IPS-18a (cell line): Measurements from ENCODE around the gene MAML3.
A peak's percentile ranks its signal among the peaks of the same experiment; 100 is the strongest.

Source experiments
- H3K27ac ChIP-seq: one replicate; pipeline ENCODE4 v1.5.1; 2013; ENCODE audit warnings: low read length
- H3K27me3 ChIP-seq: one replicate; pipeline ENCODE4 v1.6.1; 2013; ENCODE audit warnings: mild to moderate bottlenecking, low read length; ENCODE audit not compliant: control insufficient read depth, insufficient read depth
- H3K36me3 ChIP-seq: one replicate; pipeline ENCODE4 v1.6.1; 2013; ENCODE audit warnings: low read depth, low read length; ENCODE audit not compliant: control insufficient read depth
- H3K4me1 ChIP-seq: one replicate; pipeline ENCODE4 v1.6.1; 2013; ENCODE audit warnings: low read depth, low read length; ENCODE audit not compliant: control insufficient read depth
- H3K4me3 ChIP-seq: one replicate; pipeline ENCODE4 v1.5.1; 2013; ENCODE audit warnings: low read length
- H3K9ac ChIP-seq: one replicate; pipeline ENCODE4 v1.6.1; 2013; ENCODE audit warnings: mild to moderate bottlenecking, low read length, moderate library complexity
- H3K9me3 ChIP-seq: one replicate; pipeline ENCODE4 v1.6.1; 2013; ENCODE audit warnings: low read depth, low read length; ENCODE audit not compliant: control insufficient read depth

Gene MAML3

DNA sequence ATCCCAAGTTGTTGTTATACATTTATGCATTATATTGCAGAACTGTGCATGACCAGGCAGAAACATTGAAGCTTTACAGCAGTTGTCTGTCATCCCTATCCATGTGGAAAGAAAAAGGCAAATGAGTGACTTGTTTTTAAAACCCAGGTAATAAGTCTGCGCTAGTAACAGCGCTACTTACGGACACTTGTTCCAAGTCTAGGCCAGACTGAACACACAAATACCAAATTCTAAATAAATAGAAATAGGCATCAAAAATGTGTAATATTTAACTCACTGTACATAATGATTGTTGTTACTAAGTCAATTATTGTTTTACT, 548 bp upstream of the MAML3 start:
- H3K27me3 ChIP-seq = peaks cover 14% of the 10 kb centered on the region
- peaks cover 8% of the 10 kb centered on the region for H3K4me1 ChIP-seq
- no peak overlapping the region for H3K27ac ChIP-seq
- H3K36me3 ChIP-seq = no peaks in the 10 kb centered on the region
- peak overlapping the region; percentile 94 for H3K4me3 ChIP-seq
- H3K9ac ChIP-seq = peak overlapping the region; percentile 68
- H3K9me3 ChIP-seq = no peaks in the 10 kb centered on the region

GRCh38 chr4:140153419-140153717, 616 bp downstream of the MAML3 start:
- no peaks in the 10 kb centered on the region for H3K9me3 ChIP-seq
- H3K27me3 ChIP-seq = peaks cover 14% of the 10 kb centered on the region
- H3K27ac ChIP-seq = no peak overlapping the region
- no peaks in the 10 kb centered on the region for H3K36me3 ChIP-seq
- peak overlapping the region; percentile 86 for H3K9ac ChIP-seq
- H3K4me3 ChIP-seq = peak overlapping the region; percentile 94
- H3K4me1 ChIP-seq = peaks cover 14% of the 10 kb centered on the region

DNA sequence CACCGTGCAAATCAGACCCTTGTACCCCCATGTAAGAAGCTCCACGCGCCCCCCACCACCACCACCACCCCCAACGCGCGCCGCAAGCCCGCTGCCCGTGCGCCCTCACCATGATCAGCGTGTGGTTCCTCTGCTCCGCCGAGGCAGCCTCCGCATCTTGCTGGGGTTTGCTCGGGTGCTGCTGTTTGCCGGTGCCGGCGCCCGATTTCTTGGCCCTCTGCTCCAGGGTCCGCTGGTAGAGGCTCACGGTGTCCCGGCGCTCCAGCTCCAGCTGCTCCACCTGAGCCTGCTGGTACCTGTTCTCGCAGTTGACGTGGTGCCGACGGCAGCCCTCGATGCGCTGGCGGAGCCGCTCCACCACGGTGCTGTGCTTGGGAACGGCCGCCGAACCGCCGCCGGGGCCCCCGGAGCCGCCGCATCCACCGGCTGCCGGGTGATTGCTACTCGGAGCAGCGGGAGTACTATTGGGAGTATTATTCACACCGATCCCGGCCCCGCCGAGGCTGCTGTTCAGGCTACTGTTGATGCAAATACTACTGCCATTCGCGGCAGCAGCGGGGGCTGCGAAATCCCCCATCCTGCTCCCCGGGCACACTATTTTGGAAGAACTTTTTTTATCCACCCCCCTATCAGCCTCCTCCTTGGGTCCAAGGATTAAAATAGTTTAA, 1.1 kb downstream of the MAML3 start:
- Histone ChIP-seq H3K27ac (no peak overlapping the region), H3K36me3 (no peaks in the 10 kb centered on the region), H3K4me1 (peaks cover 15% of the 10 kb centered on the region), H3K27me3 (peaks cover 14% of the 10 kb centered on the region), H3K4me3 (peak overlapping the region; percentile 94), H3K9me3 (no peaks in the 10 kb centered on the region), H3K9ac (peak overlapping the region; percentile 86)

GRCh38 chr4:140152013-140152703, 1.8 kb downstream of the MAML3 start:
- H3K27me3 ChIP-seq = peaks cover 14% of the 10 kb centered on the region
- peak overlapping the region; percentile 59 for H3K27ac ChIP-seq
- peak overlapping the region; percentile 86 for H3K9ac ChIP-seq
- H3K9me3 ChIP-seq = no peaks in the 10 kb centered on the region
- H3K4me3 ChIP-seq = peak overlapping the region; percentile 94
- peaks cover 22% of the 10 kb centered on the region for H3K4me1 ChIP-seq
- no peaks in the 10 kb centered on the region for H3K36me3 ChIP-seq

- H3K9me3 ChIP-seq = no peaks in the 10 kb centered on the region
- H3K27ac ChIP-seq = peak overlapping the region; percentile 59
- H3K4me1 ChIP-seq = peaks cover 24% of the 10 kb centered on the region
- H3K27me3 ChIP-seq = peaks cover 14% of the 10 kb centered on the region
- H3K9ac ChIP-seq = peak overlapping the region; percentile 86
- H3K4me3 ChIP-seq = peak overlapping the region; percentile 94
- no peaks in the 10 kb centered on the region for H3K36me3 ChIP-seq
Observed at GRCh38 chr4:140151699-140152012, 2.3 kb downstream of the MAML3 start.

DNA sequence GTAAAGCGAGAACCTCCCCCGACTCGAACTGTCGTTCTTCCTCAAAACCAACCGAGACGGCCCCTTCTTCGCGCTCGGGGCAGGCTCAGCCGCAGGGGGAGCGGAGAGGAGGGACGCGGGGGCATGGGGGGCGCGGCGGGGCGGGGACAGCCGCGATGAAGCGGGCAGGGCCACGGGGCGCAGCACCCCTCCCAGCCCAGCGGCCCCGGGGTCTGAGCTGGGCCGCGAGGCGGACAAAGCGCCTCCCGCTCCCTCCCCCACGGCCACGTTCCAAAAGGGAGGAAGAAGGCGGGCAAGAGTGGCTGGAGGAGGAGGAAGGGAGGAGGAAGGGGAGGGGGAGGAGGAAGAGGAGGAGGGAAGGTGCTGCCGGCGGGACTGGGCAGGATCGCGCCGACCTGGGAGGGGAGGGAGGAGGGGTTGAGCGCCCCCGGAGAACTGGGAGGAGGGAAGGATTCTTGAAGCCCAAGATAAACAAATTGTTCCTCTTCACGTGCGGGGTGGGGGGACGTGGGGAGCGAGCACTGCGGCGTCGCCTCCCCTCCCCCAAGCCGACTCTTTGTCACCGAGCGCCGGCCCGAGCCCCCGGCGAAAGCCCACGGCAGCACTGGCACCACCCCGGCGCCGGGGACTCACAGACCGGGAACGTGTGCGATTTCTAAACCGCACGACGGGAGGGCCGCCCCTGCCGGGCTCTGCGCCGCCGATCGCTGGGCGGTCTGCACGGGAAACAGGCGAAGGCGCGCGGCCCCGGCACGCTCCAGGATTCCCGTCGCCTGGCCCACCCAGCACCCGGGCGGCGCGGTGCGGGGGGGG, 2.9 kb downstream of the MAML3 start:
- peak overlapping the region; percentile 81 for H3K27ac ChIP-seq
- peak overlapping the region; percentile 94 for H3K4me3 ChIP-seq
- peak overlapping the region; percentile 86 for H3K9ac ChIP-seq
- peaks cover 14% of the 10 kb centered on the region for H3K27me3 ChIP-seq
- H3K9me3 ChIP-seq = no peaks in the 10 kb centered on the region
- H3K4me1 ChIP-seq = peaks cover 24% of the 10 kb centered on the region
- no peaks in the 10 kb centered on the region for H3K36me3 ChIP-seq

DNA sequence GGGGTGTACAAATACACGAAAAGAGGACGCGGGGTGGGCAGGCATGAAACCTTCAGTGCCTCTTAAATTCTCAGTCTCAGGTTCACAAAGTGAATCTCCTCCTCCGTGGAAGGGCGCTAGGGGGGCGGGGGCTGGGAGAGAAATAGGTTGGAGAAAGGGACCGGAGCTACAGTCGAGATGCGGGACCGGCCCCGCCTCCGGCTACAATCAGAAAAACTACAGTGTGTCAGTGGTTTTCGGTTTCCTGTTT, 3.4 kb downstream of the MAML3 start:
- peak overlapping the region; percentile 94 for H3K4me3 ChIP-seq
- H3K27me3 ChIP-seq = peaks cover 14% of the 10 kb centered on the region
- H3K36me3 ChIP-seq = no peaks in the 10 kb centered on the region
- H3K27ac ChIP-seq = peak overlapping the region; percentile 81
- H3K4me1 ChIP-seq = peaks cover 24% of the 10 kb centered on the region
- peak overlapping the region; percentile 86 for H3K9ac ChIP-seq
- H3K9me3 ChIP-seq = no peaks in the 10 kb centered on the region

DNA sequence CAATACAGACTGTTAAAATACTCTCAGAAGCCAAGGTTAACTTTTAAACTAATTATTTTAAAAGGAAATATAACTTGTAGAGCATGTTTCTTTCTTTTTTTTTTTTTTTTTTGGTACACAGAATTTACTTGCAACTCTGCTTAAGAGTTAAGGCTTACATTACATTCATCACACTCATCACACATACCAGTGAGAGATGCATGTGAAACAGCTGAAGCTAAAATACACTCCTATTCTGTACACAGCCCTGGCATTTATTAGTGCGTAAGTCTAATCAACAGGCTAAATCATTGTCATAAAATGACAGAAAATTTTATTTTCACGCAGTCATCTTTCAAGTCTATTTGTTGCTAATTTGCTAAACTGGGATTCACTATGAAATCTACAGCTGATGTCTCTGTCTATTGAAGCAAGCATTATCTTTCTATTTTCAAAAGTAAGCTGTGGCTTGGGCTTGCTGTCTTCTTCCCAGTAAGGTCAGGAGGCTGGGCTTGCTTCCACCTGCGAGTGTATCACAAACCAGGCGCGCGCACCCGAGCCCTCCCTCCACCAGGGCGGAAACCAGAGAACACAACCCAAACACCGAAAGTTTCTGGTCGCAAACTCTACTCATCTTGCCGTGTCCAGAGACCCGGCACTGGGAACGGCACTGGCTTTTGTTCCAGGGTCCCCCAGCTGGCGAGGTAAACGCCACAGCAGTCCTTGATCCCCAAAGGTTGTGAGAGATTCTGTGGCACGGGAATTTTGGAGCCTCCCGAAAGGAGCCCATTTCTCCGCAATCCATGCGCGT, 3.9 kb downstream of the MAML3 start:
- Histone ChIP-seq H3K9ac (peak overlapping the region; percentile 86), H3K27ac (peak overlapping the region; percentile 81), H3K36me3 (no peaks in the 10 kb centered on the region), H3K9me3 (no peaks in the 10 kb centered on the region), H3K27me3 (peaks cover 14% of the 10 kb centered on the region), H3K4me1 (peaks cover 27% of the 10 kb centered on the region), H3K4me3 (peak overlapping the region; percentile 94)

DNA sequence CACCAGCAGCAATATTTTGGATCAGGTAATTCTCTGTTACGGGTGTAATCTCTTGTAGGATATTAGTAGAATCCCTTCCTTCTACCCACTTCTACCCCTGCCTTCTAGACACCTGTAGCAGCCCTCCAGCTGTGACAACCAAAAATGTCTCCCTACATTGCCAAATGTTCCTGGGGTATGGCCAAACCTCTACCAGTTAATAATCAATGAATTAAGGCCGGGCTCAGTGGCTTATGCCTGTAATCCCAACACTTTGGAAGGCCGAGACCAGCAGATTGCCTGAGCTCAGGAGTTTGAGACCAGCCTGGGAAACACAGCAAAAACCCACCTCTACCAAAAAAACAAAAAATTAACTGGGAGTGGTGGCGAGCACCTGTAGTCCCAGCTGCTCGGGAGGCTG, 9.9 kb downstream of the MAML3 start:
- no peaks in the 10 kb centered on the region for H3K27me3 ChIP-seq
- H3K9me3 ChIP-seq = no peaks in the 10 kb centered on the region
- no peaks in the 10 kb centered on the region for H3K36me3 ChIP-seq
- no peak overlapping the region for H3K9ac ChIP-seq
- no peak overlapping the region for H3K27ac ChIP-seq
- peaks cover 18% of the 10 kb centered on the region for H3K4me1 ChIP-seq
- H3K4me3 ChIP-seq = no peak overlapping the region

- H3K27me3 ChIP-seq = no peaks in the 10 kb centered on the region
- H3K27ac ChIP-seq = no peak overlapping the region
- H3K9me3 ChIP-seq = no peaks in the 10 kb centered on the region
- no peak overlapping the region for H3K4me3 ChIP-seq
- no peaks in the 10 kb centered on the region for H3K36me3 ChIP-seq
- no peak overlapping the region for H3K9ac ChIP-seq
- H3K4me1 ChIP-seq = peaks cover 18% of the 10 kb centered on the region
Observed at GRCh38 chr4:140141210-140141835, 12.7 kb downstream of the MAML3 start.

DNA sequence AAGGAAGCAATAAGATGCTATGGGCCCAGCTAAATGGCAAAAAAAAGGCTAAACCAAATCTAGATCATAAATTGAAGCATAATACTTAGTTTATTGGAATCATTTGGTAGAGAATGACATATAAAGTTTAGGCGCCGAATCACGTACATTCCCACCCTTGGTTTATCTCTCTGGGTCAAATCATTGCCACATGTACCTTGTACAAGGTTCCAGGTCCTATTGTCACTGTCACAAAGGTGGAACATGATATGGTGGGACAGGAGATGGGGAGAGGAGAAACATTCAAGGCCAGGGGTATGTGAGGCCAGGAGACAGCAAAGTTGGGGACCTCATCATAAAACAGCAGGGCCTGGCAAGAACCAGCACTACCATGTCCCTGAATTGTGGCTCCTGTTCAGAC, 13.4 kb downstream of the MAML3 start:
- Histone ChIP-seq H3K9me3 (no peaks in the 10 kb centered on the region), H3K27me3 (no peaks in the 10 kb centered on the region), H3K9ac (no peak overlapping the region), H3K4me3 (no peak overlapping the region), H3K27ac (no peak overlapping the region), H3K4me1 (peaks cover 26% of the 10 kb centered on the region), H3K36me3 (no peaks in the 10 kb centered on the region)
